Measurements from ENCODE around the gene ZIC1.

Gene ZIC1

DNA sequence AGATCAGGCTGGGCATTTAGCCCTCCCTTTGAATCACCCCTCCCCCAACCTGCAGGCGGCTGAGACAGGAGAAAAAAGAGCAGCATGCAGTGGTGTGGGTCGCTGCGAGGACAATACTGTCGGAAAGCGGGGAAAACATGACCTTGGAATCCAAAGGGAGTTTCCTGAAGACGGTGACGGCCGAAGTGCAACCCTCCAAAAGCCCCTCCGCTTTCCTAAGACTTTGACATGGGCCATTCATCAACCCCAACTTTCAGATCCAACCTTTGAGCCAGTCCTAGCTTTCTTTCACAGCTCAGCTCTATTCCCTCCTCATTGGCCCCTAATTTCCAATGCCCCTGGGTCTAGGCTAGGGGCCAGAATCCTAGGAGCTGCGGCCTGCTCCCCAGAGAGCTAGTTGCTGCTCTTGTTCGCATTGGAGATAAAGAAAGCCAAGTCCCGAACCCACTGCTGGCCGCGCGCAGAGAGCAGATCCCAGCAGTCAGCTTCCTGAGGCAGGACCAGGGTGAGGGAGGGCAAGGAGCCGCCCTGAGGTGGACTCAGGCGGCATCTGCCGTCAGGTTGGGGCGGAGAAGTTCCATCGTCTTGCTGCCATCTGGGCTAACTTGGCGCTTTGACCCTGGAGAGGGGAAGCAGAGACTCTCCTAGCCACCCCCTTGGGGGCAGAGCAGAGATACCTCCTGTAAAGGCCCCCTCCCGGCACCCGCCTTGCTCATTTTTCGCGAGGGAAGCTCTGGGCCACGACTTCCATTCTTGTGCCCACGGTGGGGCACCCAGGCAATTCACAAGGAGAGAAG, 3.7 kb upstream of the ZIC1 start:
- H3K4me3 ChIP-seq (ENCODE audit: low read depth, low read length): no peak overlapping the region
- TF ChIP-seq, protein P1, sequence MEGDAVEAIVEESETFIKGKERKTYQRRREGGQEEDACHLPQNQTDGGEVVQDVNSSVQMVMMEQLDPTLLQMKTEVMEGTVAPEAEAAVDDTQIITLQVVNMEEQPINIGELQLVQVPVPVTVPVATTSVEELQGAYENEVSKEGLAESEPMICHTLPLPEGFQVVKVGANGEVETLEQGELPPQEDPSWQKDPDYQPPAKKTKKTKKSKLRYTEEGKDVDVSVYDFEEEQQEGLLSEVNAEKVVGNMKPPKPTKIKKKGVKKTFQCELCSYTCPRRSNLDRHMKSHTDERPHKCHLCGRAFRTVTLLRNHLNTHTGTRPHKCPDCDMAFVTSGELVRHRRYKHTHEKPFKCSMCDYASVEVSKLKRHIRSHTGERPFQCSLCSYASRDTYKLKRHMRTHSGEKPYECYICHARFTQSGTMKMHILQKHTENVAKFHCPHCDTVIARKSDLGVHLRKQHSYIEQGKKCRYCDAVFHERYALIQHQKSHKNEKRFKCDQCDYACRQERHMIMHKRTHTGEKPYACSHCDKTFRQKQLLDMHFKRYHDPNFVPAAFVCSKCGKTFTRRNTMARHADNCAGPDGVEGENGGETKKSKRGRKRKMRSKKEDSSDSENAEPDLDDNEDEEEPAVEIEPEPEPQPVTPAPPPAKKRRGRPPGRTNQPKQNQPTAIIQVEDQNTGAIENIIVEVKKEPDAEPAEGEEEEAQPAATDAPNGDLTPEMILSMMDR (IDR thresholded peaks at IDR 0.05; ENCODE audit: control insufficient read depth, extremely low read depth, insufficient read depth): no peak
- no peak for DNase-seq (ENCODE audit: low read depth)

DNA sequence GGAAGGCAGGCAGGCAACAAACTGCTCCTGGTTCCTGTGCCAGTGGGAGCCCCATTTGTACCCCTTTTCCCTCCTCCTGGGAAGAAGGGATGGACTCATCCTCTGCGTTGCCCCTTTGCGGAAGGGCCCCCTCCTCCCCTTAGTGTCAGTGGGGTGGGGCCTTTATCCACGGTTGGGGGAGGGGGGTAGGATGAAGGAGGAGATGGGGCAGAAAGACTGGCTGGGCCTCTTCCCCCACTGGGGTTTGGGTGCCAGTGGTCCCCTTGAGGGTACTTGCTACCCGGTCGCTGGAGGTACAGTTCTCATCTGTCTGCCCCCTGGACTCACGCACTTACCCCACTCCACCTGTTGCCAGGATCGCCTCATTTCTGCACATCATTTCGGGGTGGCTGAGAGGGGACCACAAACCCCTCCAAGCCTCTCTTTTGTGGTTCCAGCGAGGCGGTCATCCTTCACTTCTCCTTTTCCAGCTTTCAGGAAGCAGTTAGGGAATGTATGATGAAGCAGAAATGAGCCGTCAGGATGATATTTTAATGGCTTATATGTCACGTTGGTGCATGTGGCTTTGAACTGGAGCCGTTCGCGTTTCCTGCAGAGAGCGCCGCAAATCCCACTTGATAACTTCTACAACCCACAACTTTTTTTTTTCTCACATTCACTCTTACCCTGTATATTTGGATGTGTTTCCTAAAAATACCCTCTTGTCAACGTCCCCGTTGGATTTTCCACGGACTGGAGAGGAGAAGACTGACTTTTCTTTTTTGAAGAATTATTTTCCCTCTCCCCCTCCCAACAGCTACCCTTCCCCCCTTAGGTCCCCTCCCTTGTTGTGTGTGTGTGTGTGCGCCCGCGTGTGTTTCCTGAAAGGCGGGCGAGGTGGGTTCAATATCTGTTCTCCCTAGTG, 2.9 kb upstream of the ZIC1 start, which contains the start of gene ZIC4:
Gene ZIC4 (minus strand): TSS at position 516 of the 904 bp plus-strand sequence. CDS start 3,746 bp downstream, outside the sequence.
- DNase-seq (ENCODE audit: low read depth): no peak
- no peak within 1 kb of the TSS for H3K4me3 ChIP-seq (ENCODE audit: low read depth, low read length)
- TF ChIP-seq, protein P1 (IDR thresholded peaks at IDR 0.05; ENCODE audit: control insufficient read depth, extremely low read depth, insufficient read depth): no peak

DNA sequence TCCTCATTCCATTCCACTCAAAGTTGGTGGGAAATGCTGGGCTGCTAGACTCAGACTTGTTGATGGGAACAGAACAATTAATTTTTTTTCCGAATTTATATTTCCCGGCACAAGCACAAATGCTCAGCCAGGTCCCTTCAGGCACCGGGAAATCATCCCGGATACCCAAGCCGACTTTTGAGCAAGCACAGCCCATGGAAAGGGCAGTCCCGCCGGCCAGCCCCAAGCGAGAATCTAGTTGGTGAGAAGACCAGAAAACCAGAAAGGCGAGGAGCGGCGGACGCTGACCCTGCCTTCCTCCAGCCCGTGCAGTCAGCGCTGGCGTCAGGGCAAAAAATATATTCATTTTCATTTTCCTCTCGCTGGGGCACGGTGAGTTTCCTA, 2.1 kb upstream of the ZIC1 start:
- no peak overlapping the region for H3K4me3 ChIP-seq (ENCODE audit: low read depth, low read length)
- DNase-seq (ENCODE audit: low read depth): no peak
- TF ChIP-seq, protein P1 (IDR thresholded peaks at IDR 0.05; ENCODE audit: control insufficient read depth, extremely low read depth, insufficient read depth): no peak

DNA sequence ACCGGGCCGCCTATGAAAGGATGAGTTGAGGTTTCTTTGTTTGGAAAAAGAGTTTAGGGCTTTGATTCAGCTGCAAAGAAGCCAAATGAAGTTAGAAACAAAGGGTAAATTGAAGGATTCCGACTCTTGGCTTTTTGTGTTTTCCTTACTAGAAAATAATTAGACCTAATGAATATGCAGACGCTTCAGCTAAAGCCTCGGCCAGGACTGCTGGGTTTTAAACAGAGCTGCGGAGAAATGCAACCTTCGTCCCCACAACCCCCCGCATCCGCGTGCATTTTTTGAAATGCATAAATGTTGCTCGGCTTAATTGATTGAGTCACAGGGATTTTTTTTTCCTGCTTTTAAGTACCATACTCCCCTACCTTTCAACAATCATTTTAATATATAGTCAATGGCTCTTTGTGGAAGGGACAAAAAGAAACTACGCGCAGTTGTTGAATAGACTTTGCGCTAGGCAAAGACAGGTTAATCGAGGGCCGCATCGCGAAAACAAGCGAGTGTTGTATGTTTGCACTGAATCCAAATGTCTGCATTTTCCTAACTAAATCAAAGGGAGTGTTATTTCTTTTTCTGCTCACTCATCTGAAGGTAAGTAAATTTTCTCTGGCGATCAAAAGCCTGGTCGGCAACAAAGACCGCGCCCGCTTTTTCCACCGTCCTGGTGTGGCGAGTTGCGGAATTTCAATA, 1.5 kb upstream of the ZIC1 start:
- TF ChIP-seq, protein P1 (IDR thresholded peaks at IDR 0.05; ENCODE audit: control insufficient read depth, extremely low read depth, insufficient read depth): no peak
- DNase-seq (ENCODE audit: low read depth): no peak
- no peak overlapping the region for H3K4me3 ChIP-seq (ENCODE audit: low read depth, low read length)

DNA sequence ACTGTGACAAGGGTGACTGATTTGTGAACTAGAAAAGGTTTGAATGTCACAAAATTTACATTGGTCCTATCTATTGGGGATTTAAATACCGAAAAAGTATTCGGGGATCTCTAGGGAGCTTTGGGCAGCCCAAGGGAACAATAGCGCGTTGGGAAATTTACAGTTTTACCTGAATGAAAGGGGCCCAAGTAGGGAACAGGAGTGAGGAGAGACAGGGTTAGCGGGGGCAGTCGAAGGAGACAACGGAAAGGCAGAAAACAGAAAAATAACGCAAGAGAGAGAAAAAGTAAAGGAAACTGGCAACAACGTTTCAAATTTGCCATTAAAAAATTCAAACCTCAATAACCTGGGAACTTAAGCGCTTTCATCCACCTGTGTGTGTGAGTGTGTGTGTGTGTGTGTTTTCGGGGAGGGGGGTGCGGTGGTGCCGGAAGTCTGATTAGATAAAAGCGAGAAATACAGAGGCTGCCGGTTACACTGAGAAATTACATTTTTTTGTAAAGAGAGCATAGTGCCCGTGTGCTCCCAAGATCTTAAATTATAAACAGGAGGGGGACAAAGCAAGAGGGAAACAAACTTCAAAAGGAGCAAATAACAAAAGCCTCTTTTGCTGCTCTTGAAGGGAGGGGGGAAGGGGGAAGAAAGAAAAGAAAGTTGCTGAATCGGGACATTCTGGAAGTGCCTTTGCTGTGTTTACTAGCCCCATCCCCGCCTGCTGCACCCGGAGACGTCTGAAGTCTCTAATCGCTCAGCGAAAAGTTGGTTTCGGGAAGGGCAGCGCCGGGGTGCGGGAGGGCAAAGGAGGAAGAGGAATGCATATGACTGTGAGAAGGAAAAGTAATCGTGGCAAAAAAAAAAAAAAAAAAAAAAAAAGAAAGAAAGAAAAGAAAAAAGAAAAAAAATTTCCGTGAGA, 721 bp upstream of the ZIC1 start:
- H3K4me3 ChIP-seq (ENCODE audit: low read depth, low read length): no peak overlapping the region

More for the DNA sequence above, 721 bp upstream of the ZIC1 start:
- DNase-seq (ENCODE audit: low read depth): no peak
- TF ChIP-seq, protein P1 (IDR thresholded peaks at IDR 0.05; ENCODE audit: control insufficient read depth, extremely low read depth, insufficient read depth): no peak
